ENCODE data around the gene LIMK2.

GRCh38 chr22:31246687-31247086 lies 34.6 kb downstream of the LIMK2 start:
- TF ChIP-seq, protein P1, sequence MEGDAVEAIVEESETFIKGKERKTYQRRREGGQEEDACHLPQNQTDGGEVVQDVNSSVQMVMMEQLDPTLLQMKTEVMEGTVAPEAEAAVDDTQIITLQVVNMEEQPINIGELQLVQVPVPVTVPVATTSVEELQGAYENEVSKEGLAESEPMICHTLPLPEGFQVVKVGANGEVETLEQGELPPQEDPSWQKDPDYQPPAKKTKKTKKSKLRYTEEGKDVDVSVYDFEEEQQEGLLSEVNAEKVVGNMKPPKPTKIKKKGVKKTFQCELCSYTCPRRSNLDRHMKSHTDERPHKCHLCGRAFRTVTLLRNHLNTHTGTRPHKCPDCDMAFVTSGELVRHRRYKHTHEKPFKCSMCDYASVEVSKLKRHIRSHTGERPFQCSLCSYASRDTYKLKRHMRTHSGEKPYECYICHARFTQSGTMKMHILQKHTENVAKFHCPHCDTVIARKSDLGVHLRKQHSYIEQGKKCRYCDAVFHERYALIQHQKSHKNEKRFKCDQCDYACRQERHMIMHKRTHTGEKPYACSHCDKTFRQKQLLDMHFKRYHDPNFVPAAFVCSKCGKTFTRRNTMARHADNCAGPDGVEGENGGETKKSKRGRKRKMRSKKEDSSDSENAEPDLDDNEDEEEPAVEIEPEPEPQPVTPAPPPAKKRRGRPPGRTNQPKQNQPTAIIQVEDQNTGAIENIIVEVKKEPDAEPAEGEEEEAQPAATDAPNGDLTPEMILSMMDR (IDR thresholded peaks at IDR 0.05; ENCODE audit: insufficient read depth, low read length, poor library complexity, severe bottlenecking) = no peak
- TF ChIP-seq EZH2phosphoT487 (conservative IDR thresholded peaks at IDR 0.05; ENCODE audit: low read length) = no peak

Measured in SU-DHL-6 (cell line).